Loucy (cell line): ENCODE data around the gene GPATCH2L.

Experiments used
- H2AFZ ChIP-seq: fragments of 200-600 bp; sonication (generic); 2 replicates; pipeline ENCODE4 v1.6.0; 2016; ENCODE audit warnings: antibody characterized with exemption, mild to moderate bottlenecking, low read length, moderate library complexity
- H3F3A ChIP-seq: fragments of 200-600 bp; 2 replicates; pipeline ENCODE4 v1.6.0; 2016; ENCODE audit warnings: antibody characterized with exemption, low read depth, mild to moderate bottlenecking
- H3K27me3 ChIP-seq: fragments of 200-600 bp; sonication (generic); 2 replicates; pipeline ENCODE4 v1.6.1; 2014; ENCODE audit warnings: low read length, mild to moderate bottlenecking; ENCODE audit not compliant: insufficient read depth, poor library complexity, severe bottlenecking
- H3K36me3 ChIP-seq: fragments of 200-600 bp; sonication (generic); 2 replicates; pipeline ENCODE4 v1.6.1; 2016; ENCODE audit warnings: low read length; ENCODE audit not compliant: insufficient read depth
- H3K4me1 ChIP-seq: fragments of 200-600 bp; sonication (generic); 2 replicates; pipeline ENCODE4 v1.5.1; 2014; ENCODE audit warnings: low read length, mild to moderate bottlenecking; ENCODE audit not compliant: insufficient read depth, poor library complexity, severe bottlenecking
- H3K4me2 ChIP-seq: fragments of 200-600 bp; sonication (generic); 2 replicates; pipeline ENCODE4 v1.6.0; 2014; ENCODE audit warnings: antibody characterized with exemption, low read length, low read depth, mild to moderate bottlenecking; ENCODE audit not compliant: poor library complexity, severe bottlenecking
- H3K4me3 ChIP-seq: fragments of 200-600 bp; sonication (generic); 2 replicates; pipeline ENCODE4 v1.5.1; 2014; ENCODE audit warnings: low read length, mild to moderate bottlenecking, mixed read lengths; ENCODE audit not compliant: poor library complexity, severe bottlenecking
- H3K79me2 ChIP-seq: fragments of 200-600 bp; sonication (generic); 2 replicates; pipeline ENCODE4 v1.6.1; 2014; ENCODE audit warnings: low read length; ENCODE audit not compliant: insufficient read depth
- H3K9ac ChIP-seq: fragments of 200-600 bp; sonication (generic); 2 replicates; pipeline ENCODE4 v1.6.0; 2014; ENCODE audit warnings: mild to moderate bottlenecking, low read depth, low read length, moderate library complexity; ENCODE audit not compliant: poor library complexity, severe bottlenecking
- H3K9me2 ChIP-seq: fragments of 200-600 bp; sonication (generic); replicated peaks from 2 replicates; pipeline ENCODE4 v1.6.1; 2016; ENCODE audit warnings: low read depth, low read length, mixed read lengths
- H3K9me3 ChIP-seq: fragments of 200-600 bp; sonication (generic); 2 replicates; pipeline ENCODE4 v1.6.1; 2014; ENCODE audit warnings: mild to moderate bottlenecking, antibody characterized with exemption, low read length, low read depth; ENCODE audit not compliant: insufficient read depth
- H4K20me1 ChIP-seq: fragments of 200-600 bp; sonication (generic); 2 replicates; pipeline ENCODE4 v1.6.0; 2014; ENCODE audit warnings: antibody characterized with exemption, low read length, mild to moderate bottlenecking; ENCODE audit not compliant: insufficient read depth, poor library complexity, severe bottlenecking
- EZH2phosphoT487 ChIP-seq: fragments of 200-600 bp; IDR thresholded peaks from 2 replicates; pipeline ENCODE4 v1.6.1; 2018; ENCODE audit warnings: antibody characterized with exemption, mild to moderate bottlenecking, moderate library complexity, borderline replicate concordance
- TF ChIP-seq, protein P1 (sequence below): fragments of 200-600 bp; sonication (generic); conservative IDR thresholded peaks from 2 replicates; pipeline ENCODE4 v1.5.1; 2014; ENCODE audit warnings: mild to moderate bottlenecking, antibody characterized with exemption, low read length

GPATCH2L gene

DNA sequence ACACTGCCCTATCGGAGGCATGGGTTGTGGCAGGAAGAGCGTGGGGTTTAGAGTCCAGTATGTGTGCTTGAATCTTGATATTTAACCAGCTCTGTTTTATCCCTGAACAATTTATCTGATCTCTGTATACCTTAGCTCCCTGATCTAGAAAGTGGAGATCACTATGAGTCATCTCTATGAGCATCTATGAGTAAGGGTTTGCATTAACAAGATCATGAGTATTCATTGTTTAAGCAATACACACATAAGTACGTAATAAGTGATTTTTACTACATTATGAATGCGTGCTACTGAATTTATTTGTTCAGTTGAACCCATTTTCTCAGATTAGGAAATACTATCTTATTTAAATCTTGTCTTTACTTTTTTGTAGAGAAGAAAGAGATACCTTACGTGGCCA, 49.4 kb downstream of the GPATCH2L start:
- Histone ChIP-seq H3K9me3 (no peaks in the 10 kb centered on the region), H3K27me3 (no peaks in the 10 kb centered on the region), H3K79me2 (no peaks in the 10 kb centered on the region), H3K4me2 (no peak overlapping the region), H2AFZ (no peak overlapping the region), H3K4me3 (no peak overlapping the region), H3K9me2 (no peaks in the 10 kb centered on the region), H4K20me1 (no peaks in the 10 kb centered on the region), H3K4me1 (no peaks in the 10 kb centered on the region), H3K36me3 (peaks cover 86% of the 10 kb centered on the region), H3K9ac (no peak overlapping the region), H3F3A (no peaks in the 10 kb centered on the region)
- TF ChIP-seq, protein P1, sequence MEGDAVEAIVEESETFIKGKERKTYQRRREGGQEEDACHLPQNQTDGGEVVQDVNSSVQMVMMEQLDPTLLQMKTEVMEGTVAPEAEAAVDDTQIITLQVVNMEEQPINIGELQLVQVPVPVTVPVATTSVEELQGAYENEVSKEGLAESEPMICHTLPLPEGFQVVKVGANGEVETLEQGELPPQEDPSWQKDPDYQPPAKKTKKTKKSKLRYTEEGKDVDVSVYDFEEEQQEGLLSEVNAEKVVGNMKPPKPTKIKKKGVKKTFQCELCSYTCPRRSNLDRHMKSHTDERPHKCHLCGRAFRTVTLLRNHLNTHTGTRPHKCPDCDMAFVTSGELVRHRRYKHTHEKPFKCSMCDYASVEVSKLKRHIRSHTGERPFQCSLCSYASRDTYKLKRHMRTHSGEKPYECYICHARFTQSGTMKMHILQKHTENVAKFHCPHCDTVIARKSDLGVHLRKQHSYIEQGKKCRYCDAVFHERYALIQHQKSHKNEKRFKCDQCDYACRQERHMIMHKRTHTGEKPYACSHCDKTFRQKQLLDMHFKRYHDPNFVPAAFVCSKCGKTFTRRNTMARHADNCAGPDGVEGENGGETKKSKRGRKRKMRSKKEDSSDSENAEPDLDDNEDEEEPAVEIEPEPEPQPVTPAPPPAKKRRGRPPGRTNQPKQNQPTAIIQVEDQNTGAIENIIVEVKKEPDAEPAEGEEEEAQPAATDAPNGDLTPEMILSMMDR, result no peak
- no peak for TF ChIP-seq EZH2phosphoT487

DNA sequence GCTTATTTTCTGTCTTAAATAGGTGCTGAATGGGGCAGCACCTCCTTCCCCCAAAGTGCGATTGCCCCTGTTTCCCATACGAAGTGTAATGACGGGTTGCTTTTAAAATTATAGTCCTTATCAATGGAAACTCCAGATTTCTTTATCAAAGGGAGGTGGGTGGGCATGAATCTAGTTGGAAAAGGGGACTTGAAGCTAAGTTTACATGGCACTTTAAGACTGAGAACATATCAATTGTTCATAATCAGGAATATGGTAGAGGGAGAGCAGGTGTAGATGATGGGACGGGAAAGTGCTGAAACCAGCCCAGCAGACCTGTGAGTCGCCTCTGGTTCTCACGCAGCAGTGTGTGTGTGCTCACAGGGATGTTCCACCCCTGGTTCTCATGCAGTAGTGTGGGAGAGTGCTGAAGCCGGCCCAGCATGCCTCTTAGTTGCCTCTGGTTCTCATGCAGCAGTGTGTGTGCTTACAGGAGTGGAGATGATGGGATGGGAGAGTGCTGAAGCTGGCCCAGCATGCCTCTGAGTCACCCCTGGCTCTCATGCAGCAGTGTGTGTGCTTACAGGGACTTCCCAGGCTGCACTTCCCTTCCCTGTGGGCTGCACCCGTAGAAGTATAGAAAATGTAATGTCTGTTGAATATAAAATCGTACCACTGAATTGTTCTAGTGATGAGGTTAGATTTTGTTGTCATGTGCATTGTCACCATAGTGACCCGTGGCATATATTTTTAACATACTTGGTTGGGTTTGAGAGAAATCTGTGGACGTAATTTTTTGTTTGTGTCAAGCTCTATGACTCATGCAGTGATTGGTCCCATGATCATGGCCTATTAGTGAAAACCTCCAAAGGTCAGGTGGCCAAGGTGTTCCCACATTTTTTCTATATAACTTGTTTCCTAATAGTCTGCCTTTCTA, 51.6 kb downstream of the GPATCH2L start:
- no peak overlapping the region for H3K4me2 ChIP-seq
- H4K20me1 ChIP-seq, result no peaks in the 10 kb centered on the region
- no peaks in the 10 kb centered on the region for H3K79me2 ChIP-seq
- H3F3A ChIP-seq, result no peaks in the 10 kb centered on the region
- H2AFZ ChIP-seq, result no peak overlapping the region
- no peaks in the 10 kb centered on the region for H3K9me3 ChIP-seq
- peaks cover 66% of the 10 kb centered on the region; the same call in 1 of the 2 replicates for H3K36me3 ChIP-seq
- no peak for TF ChIP-seq EZH2phosphoT487
- TF ChIP-seq, protein P1, result no peak
- no peaks in the 10 kb centered on the region for H3K4me1 ChIP-seq
- no peaks in the 10 kb centered on the region for H3K27me3 ChIP-seq
- H3K9ac ChIP-seq, result no peak overlapping the region
- no peaks in the 10 kb centered on the region for H3K9me2 ChIP-seq
- no peak overlapping the region for H3K4me3 ChIP-seq

DNA sequence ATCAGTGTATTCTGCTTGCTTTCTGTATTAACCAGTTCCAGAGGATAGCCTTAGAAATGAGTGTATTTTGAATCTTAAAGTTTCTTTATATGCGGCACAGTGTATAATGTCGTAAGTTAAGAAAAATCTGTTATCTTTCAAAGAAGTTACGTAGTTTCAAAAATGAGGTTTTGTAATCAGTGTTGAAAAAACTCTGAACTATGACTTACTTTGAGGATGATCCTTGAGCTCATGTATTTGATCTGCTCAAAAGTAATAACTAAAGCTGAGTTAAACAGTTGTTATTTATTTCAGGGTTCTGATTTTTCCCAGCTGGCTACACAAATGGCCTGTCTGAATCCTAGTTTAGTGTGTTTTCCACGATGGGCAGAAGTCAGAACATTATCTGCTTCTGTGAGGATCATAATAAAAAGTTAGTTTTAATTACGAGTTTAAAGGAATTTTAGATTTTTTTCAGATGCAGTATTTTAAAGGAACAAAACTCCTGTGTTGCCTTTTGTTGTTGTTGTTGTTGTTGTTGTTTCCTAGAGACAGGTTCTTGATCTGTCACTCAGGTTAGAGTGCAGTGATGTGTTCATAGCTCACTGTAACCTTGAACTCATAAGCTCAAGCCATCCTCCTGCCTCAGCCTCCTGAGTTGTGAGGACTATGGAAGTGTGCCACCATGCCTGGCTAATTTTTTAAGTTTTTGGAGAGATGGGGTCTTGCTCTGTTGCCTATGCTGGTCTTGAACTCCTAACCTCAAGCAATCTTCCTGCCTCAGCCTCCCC, 52.9 kb downstream of the GPATCH2L start:
- no peaks in the 10 kb centered on the region for H3K27me3 ChIP-seq
- H3K4me3 ChIP-seq, result no peak overlapping the region
- no peaks in the 10 kb centered on the region for H3K4me1 ChIP-seq
- no peaks in the 10 kb centered on the region for H3K9me3 ChIP-seq
- H2AFZ ChIP-seq, result no peak overlapping the region
- H3K36me3 ChIP-seq, result peaks cover 55% of the 10 kb centered on the region; the same call in 1 of the 2 replicates
- H3K9me2 ChIP-seq, result no peaks in the 10 kb centered on the region
- TF ChIP-seq, protein P1, result no peak
- TF ChIP-seq EZH2phosphoT487, result no peak
- H3F3A ChIP-seq, result no peaks in the 10 kb centered on the region
- H4K20me1 ChIP-seq, result no peaks in the 10 kb centered on the region
- no peak overlapping the region for H3K9ac ChIP-seq
- no peaks in the 10 kb centered on the region for H3K79me2 ChIP-seq
- H3K4me2 ChIP-seq, result no peak overlapping the region
